HCT116 (cell line): Measurements from ENCODE around the gene FRMD7. TPM values are rescaled to one million over a fixed set of nuclear protein-coding genes. Genes with fewer than 3 reads are reported as not detected.

Experiments
- ATAC-seq: fragments of 200-7000 bp; cut with Tn5 transposase; 2 replicates; pipeline ENCODE4 v1.9.1; 2020; ENCODE audit warnings: mild to moderate bottlenecking, moderate library complexity
- BruUV-seq: library from RNA; stranded (reverse); fragments of 400-500 nt; replicated peaks from 2 replicates; lab custom pipeline; 2021; lab: Mats Ljungman, UMichigan
- CTCF ChIA-PET: fragments of 300-600 bp; sonication (Branson Sonifier 250); formaldehyde crosslinking; loops from one replicate; lab custom pipeline; 2021; ENCODE audit warnings: antibody characterized with exemption; lab: Charles Lee
- POLR2A ChIA-PET: fragments of 300-600, 350-600 bp; sonication (Branson Sonifier 250); formaldehyde crosslinking; loops from one replicate; lab custom pipeline; 2021; ENCODE audit warnings: antibody characterized with exemption; lab: Charles Lee
- RAD21 ChIA-PET, 2 experiments: fragments of 300-600 bp; sonication (Branson Sonifier 250); formaldehyde crosslinking; loops; one replicate each; lab custom pipeline; 2023; ENCODE audit warnings: low total read pairs in 2 of 2; ENCODE audit not compliant: uncharacterized antibody in 2 of 2, unreplicated experiment in 2 of 2, low non-redundant PET in 1 of 2; lab: Charles Lee
- DNase-seq: peaks from one replicate; pipeline ENCODE4 v3.0.0-alpha.2; 2010; ENCODE audit warnings: low read depth, low spot score
- H2AFZ ChIP-seq: fragments of 200-600 bp; shearing (Covaris generic), sonication (generic); 2 replicates; pipeline ENCODE4 v1.6.1; 2017; ENCODE audit warnings: low read depth, mixed run types, mixed read lengths, antibody characterized with exemption, low read length; ENCODE audit not compliant: poor library complexity, severe bottlenecking
- H3K27ac ChIP-seq: 2 replicates; pipeline ENCODE4 v1.5.1; 2012; ENCODE audit warnings: low read depth, low read length
- H3K27me3 ChIP-seq: fragments of 200-600 bp; sonication (generic); 2 replicates; pipeline ENCODE4 v1.6.1; 2016; ENCODE audit warnings: mixed run types, low read length, mixed read lengths; ENCODE audit not compliant: insufficient read depth
- H3K36me3 ChIP-seq, 2 experiments: fragments of 200-500 bp in 1 of 2; fragments of 200-600 bp in 1 of 2; sonication (Bioruptor generic) in 1 of 2; sonication (generic) in 1 of 2; 2 replicates each; pipeline versions ENCODE4 v1.5.1 to v1.6.1; 2014 to 2016; ENCODE audit warnings: low read length in 2 of 2, inconsistent platforms in 1 of 2, mixed read lengths in 1 of 2, mixed run types in 1 of 2; ENCODE audit not compliant: insufficient read depth in 2 of 2, control insufficient read depth in 1 of 2
- H3K4me1 ChIP-seq, 2 experiments: fragments of 200-600 bp in 1 of 2; sonication (generic) in 1 of 2; 2 replicates each; pipeline versions ENCODE4 v1.5.1 to v1.6.1; 2012 to 2017; ENCODE audit warnings: low read length in 2 of 2, inconsistent platforms in 1 of 2, mild to moderate bottlenecking in 1 of 2, mixed read lengths in 1 of 2, mixed run types in 1 of 2, moderate library complexity in 1 of 2; ENCODE audit not compliant: insufficient read depth in 2 of 2, control insufficient read depth in 1 of 2
- H3K4me2 ChIP-seq: fragments of 200-600 bp; sonication (generic); 2 replicates; pipeline ENCODE4 v1.6.1; 2017; ENCODE audit warnings: mixed run types, low read length, mixed read lengths
- H3K4me3 ChIP-seq, 2 experiments: fragments of 200-600 bp in 1 of 2; sonication (generic) in 1 of 2; replicated peaks in 1 of 2; 2 replicates each; pipeline ENCODE4 v1.5.1; 2011 to 2016; ENCODE audit warnings: low read length in 2 of 2, control low read depth in 1 of 2, low read depth in 1 of 2, mild to moderate bottlenecking in 1 of 2, mixed read lengths in 1 of 2, mixed run types in 1 of 2
- H3K79me2 ChIP-seq: fragments of 200-600 bp; sonication (generic); 2 replicates; pipeline ENCODE4 v1.6.1; 2017; ENCODE audit warnings: mild to moderate bottlenecking, mixed run types, low read length, moderate library complexity, mixed read lengths; ENCODE audit not compliant: insufficient read depth
- H3K9ac ChIP-seq: fragments of 200-600 bp; sonication (generic); 2 replicates; pipeline ENCODE4 v1.6.1; 2016; ENCODE audit warnings: low read length, mixed read lengths
- H3K9me2 ChIP-seq: fragments of 200-600 bp; sonication (generic), shearing (Covaris generic); 2 replicates; pipeline ENCODE4 v1.6.1; 2017; ENCODE audit warnings: mixed run types, mild to moderate bottlenecking, moderate library complexity; ENCODE audit not compliant: insufficient read depth
- H3K9me3 ChIP-seq, 2 experiments: fragments of 200-500 bp in 1 of 2; fragments of 200-600 bp in 1 of 2; sonication (Bioruptor generic) in 1 of 2; sonication (generic) in 1 of 2; 2 replicates each; pipeline ENCODE4 v1.6.1; 2014 to 2017; ENCODE audit warnings: low read length in 2 of 2, mixed read lengths in 2 of 2, inconsistent platforms in 1 of 2, low read depth in 1 of 2, mild to moderate bottlenecking in 1 of 2, mixed run types in 1 of 2, moderate library complexity in 1 of 2; ENCODE audit not compliant: control insufficient read depth in 1 of 2, insufficient read depth in 1 of 2
- H4K20me1 ChIP-seq: fragments of 200-600 bp; sonication (generic), shearing (Covaris generic); 2 replicates; pipeline ENCODE4 v1.6.1; 2017; ENCODE audit warnings: mixed run types, mild to moderate bottlenecking, moderate library complexity; ENCODE audit not compliant: insufficient read depth
- ATF3 ChIP-seq: IDR thresholded peaks from 2 replicates; pipeline ENCODE4 v1.6.1; 2012
- CBX3 ChIP-seq: IDR thresholded peaks from 2 replicates; pipeline ENCODE4 v1.6.1; 2012; ENCODE audit warnings: low read depth
- CEBPB ChIP-seq: IDR thresholded peaks from 2 replicates; pipeline ENCODE4 v1.6.1; 2012; ENCODE audit warnings: low read depth
- EGR1 ChIP-seq: IDR thresholded peaks from 2 replicates; pipeline ENCODE4 v1.6.1; 2012; ENCODE audit warnings: low read depth
- ELF1 ChIP-seq: IDR thresholded peaks from 2 replicates; pipeline ENCODE4 v1.6.1; 2012; ENCODE audit warnings: low read depth, borderline replicate concordance
- EZH2phosphoT487 ChIP-seq: fragments of 200-600 bp; IDR thresholded peaks from 2 replicates; pipeline ENCODE4 v1.6.1; 2018; ENCODE audit warnings: antibody characterized with exemption, borderline replicate concordance
- JUND ChIP-seq: IDR thresholded peaks from 2 replicates; pipeline ENCODE4 v1.6.1; 2012
- MAX ChIP-seq: IDR thresholded peaks from 2 replicates; pipeline ENCODE4 v1.6.1; 2012
- POLR2A ChIP-seq: IDR thresholded peaks from 2 replicates; pipeline ENCODE4 v1.7.0; 2011; ENCODE audit warnings: borderline replicate concordance; ENCODE audit not compliant: insufficient read depth, insufficient read length; ENCODE audit errors: extremely low read depth
- POLR2AphosphoS5 ChIP-seq: IDR thresholded peaks from 2 replicates; pipeline ENCODE4 v1.6.1; 2011; ENCODE audit warnings: mild to moderate bottlenecking, low read depth, low read length, moderate library complexity
- RAD21 ChIP-seq: IDR thresholded peaks from 2 replicates; pipeline ENCODE4 v1.6.1; 2012; ENCODE audit warnings: low read depth, mild to moderate bottlenecking
- SIN3A ChIP-seq: IDR thresholded peaks from 2 replicates; pipeline ENCODE4 v1.6.1; 2012; ENCODE audit warnings: low read depth
- SP1 ChIP-seq: IDR thresholded peaks from 2 replicates; pipeline ENCODE4 v1.6.1; 2012; ENCODE audit warnings: low read depth
- SRF ChIP-seq: IDR thresholded peaks from 2 replicates; pipeline ENCODE4 v1.6.1; 2012; ENCODE audit warnings: low read depth
- ZBTB33 ChIP-seq: IDR thresholded peaks from 2 replicates; pipeline ENCODE4 v1.6.1; 2011; ENCODE audit warnings: mild to moderate bottlenecking, low read length, moderate library complexity; ENCODE audit not compliant: insufficient replicate concordance; ENCODE audit errors: extremely low read depth
- ZFX ChIP-seq: fragments of 450-650 bp; IDR thresholded peaks from 2 replicates; pipeline ENCODE4 v1.6.1; 2017
- intact Hi-C: fragments of 100-400 bp; cut with micrococcal nuclease; formaldehyde crosslinking; loops from 2 replicates; pipeline ENCODE4 v1.10.0; 2022
- total RNA-seq: library from RNA; stranded (reverse); gene quantifications from one replicate; pipeline ENCODE4 v1.2.1, GENCODE V29; 2021; ENCODE audit not compliant: unreplicated experiment

FRMD7 gene
- total RNA-seq, 1 experiment from 2014 or later: not detected

GRCh38 chrX:132101799-132102198, 26.0 kb downstream of the FRMD7 start:
- ChIA-PET RAD21 (no interaction called here), POLR2A (no interaction called here), CTCF (no interaction called here)
- Histone ChIP-seq H3K4me2 (no peak overlapping the region), H4K20me1 (no peaks in the 10 kb centered on the region), H3K9me3 (no peaks in the 10 kb centered on the region), H3K79me2 (no peaks in the 10 kb centered on the region), H3K9ac (no peak overlapping the region), H2AFZ (no peak overlapping the region), H3K27ac (no peak overlapping the region), H3K4me3 (no peak overlapping the region), H3K4me1 (no peaks in the 10 kb centered on the region), H3K36me3 (no peaks in the 10 kb centered on the region), H3K27me3 (no peaks in the 10 kb centered on the region), H3K9me2 (no peaks in the 10 kb centered on the region)
- intact Hi-C loops: no loop called here
- no peak for ATAC-seq
- no peak for DNase-seq
- TF ChIP-seq SRF (no peak), EZH2phosphoT487 (no peak), POLR2AphosphoS5 (no peak), SIN3A (no peak), ATF3 (no peak), POLR2A (no peak), ZBTB33 (no peak), CBX3 (no peak), ELF1 (no peak), SP1 (no peak), RAD21 (no peak), JUND (no peak), CEBPB (no peak), EGR1 (no peak), MAX (no peak), ZFX (no peak)
- BruUV-seq: no TSS peak
